ENCODE measurements around the gene COPS9.

Gene COPS9

DNA sequence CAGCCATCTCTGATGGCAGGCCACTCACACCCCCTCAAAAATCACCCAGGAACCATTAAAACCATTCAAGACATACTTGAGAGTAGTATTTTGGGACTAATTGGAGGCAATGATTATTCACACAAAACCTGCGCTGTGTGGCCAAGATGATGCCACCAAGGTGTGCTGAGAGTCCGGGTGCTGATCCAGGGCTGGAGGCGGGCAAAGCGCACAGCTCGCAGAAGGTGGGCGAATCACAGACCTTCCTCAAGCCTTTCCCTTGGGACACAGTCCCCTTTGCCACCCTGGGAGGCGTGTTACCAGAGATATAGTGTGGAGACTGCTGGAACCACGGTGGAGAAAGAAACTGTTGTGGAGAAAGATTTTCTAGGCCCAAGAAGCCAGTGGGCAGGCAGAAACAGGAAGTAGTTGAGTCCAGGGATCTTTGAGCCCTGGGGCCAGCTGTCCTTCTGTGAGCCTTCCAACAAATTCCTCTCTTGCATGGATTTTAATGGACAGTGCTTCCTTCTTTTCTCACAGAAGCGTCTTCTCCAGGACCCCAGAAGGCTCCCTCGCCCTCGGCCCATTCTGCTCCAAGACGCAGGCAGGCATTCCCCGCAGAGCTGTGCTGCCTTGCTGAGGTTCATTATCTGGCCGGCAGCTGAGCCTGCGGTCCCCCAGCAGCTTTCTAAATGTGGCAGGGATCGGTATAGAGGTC is 8.0 kb downstream of the COPS9 start:
- no peak overlapping the region for H3K27ac Mint-ChIP-seq
- H3K27me3 Mint-ChIP-seq = no peaks in the 10 kb centered on the region
- no peaks in the 10 kb centered on the region for H3K9me3 Mint-ChIP-seq
- no peak for DNase-seq
- no peak for ATAC-seq
- H3K36me3 Mint-ChIP-seq (ENCODE audit: low read depth) = peaks cover 38% of the 10 kb centered on the region
- H3K4me3 Mint-ChIP-seq = no peak overlapping the region
- no peaks in the 10 kb centered on the region for H3K4me1 Mint-ChIP-seq

DNA sequence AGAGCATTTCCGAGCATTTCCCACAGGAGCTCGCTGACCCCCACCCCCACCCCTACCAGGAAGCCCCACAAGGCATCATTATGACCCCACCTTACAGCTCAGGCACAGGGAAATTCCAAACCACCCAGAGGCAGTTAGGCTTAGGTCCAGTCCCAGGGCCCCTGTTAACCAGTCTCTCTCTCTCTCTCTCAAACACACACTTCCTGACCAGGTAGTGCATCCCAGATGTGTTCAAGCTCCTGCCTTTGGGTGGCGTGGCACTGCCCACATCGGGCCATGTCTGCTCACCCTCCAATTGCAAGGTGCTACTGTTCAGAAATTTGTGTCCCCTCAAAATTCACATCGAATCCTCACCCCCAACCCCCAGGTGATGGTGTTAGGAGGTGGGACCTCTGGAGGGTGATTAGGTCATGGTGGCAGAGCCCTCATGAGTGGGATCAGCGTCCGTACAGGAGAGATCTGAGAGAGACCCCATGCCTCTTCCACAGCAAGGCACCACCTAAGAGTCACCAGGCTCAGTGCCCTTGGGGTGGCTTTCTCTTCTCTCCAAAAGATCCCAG is 8.8 kb downstream of the COPS9 start:
- DNase-seq = no peak

GRCh38 chr2:240126731-240127130 is 9.4 kb downstream of the COPS9 start:
- Mint-ChIP-seq H3K36me3 (ENCODE audit: low read depth) (peaks cover 30% of the 10 kb centered on the region), H3K9me3 (no peaks in the 10 kb centered on the region), H3K27me3 (no peaks in the 10 kb centered on the region), H3K4me1 (peaks cover 2% of the 10 kb centered on the region), H3K4me3 (no peak overlapping the region), H3K27ac (no peak overlapping the region)
- ATAC-seq = no peak
- no peak for DNase-seq

More for the DNA sequence above, 8.8 kb downstream of the COPS9 start:
- Mint-ChIP-seq H3K27me3 (no peaks in the 10 kb centered on the region), H3K9me3 (no peaks in the 10 kb centered on the region), H3K36me3 (ENCODE audit: low read depth) (peaks cover 34% of the 10 kb centered on the region), H3K4me1 (peaks cover 2% of the 10 kb centered on the region), H3K27ac (no peak overlapping the region), H3K4me3 (no peak overlapping the region)
- no peak for ATAC-seq

DNA sequence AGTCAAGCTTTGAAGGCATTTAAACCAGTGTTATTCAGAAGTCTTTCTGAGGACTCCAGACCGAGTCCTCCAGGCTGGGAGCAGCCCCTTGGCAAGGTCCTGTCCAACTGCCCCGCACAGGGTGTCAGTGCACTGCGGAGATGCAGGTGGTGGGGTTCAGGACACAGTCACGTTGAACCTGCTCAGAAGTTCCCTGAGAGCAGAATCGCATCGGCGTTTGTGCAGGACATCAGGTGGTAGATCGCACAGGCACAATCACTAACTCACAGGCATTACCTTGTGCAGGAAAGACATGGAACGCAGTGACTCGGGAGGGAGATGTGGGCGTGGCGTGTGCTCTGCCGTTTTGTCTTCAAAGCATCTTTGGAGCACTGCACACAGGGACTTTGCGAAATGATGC is 10.4 kb downstream of the COPS9 start:
- no peaks in the 10 kb centered on the region for H3K9me3 Mint-ChIP-seq
- no peak overlapping the region for H3K4me3 Mint-ChIP-seq
- H3K4me1 Mint-ChIP-seq = peaks cover 12% of the 10 kb centered on the region
- DNase-seq = no peak
- ATAC-seq = no peak
- no peak overlapping the region for H3K27ac Mint-ChIP-seq
- no peaks in the 10 kb centered on the region for H3K27me3 Mint-ChIP-seq
- peaks cover 21% of the 10 kb centered on the region for H3K36me3 Mint-ChIP-seq (ENCODE audit: low read depth)

DNA sequence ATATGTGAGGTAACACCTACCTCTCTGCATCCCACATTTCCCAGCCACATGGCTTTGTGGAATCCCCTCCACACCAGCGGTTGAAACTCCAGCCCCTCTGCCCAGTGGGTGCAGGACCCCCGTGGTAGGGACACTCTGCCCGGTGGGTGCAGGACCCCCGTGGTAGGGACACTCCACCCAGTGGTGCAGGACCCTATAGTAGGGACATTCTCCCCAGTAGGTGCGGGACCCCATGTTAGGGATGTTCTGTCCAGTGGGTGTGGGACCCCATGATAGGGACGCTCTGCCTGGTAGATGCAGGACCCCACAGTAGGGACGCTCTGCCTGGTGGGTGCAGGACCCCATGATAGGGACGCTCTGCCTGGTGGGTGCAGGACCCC is 11.5 kb downstream of the COPS9 start:
- H3K9me3 Mint-ChIP-seq = no peaks in the 10 kb centered on the region
- no peak overlapping the region for H3K27ac Mint-ChIP-seq
- peaks cover 13% of the 10 kb centered on the region for H3K4me1 Mint-ChIP-seq
- DNase-seq (no peak), ATAC-seq (no peak)
- H3K27me3 Mint-ChIP-seq = no peaks in the 10 kb centered on the region
- no peak overlapping the region for H3K4me3 Mint-ChIP-seq
- peaks cover 11% of the 10 kb centered on the region for H3K36me3 Mint-ChIP-seq (ENCODE audit: low read depth)

GRCh38 chr2:240123821-240124650 is 12.1 kb downstream of the COPS9 start:
- no peaks in the 10 kb centered on the region for H3K27me3 Mint-ChIP-seq
- no peaks in the 10 kb centered on the region for H3K9me3 Mint-ChIP-seq
- H3K4me1 Mint-ChIP-seq = peaks cover 13% of the 10 kb centered on the region
- no peak for DNase-seq
- H3K27ac Mint-ChIP-seq = no peak overlapping the region
- H3K4me3 Mint-ChIP-seq = no peak overlapping the region
- peaks cover 11% of the 10 kb centered on the region for H3K36me3 Mint-ChIP-seq (ENCODE audit: low read depth)
- no peak for ATAC-seq

GRCh38 chr2:240121675-240122074 is 14.4 kb downstream of the COPS9 start:
- no peak for DNase-seq
- Mint-ChIP-seq H3K27ac (no peak overlapping the region), H3K4me3 (no peak overlapping the region), H3K4me1 (peaks cover 13% of the 10 kb centered on the region), H3K36me3 (ENCODE audit: low read depth) (peaks cover 3% of the 10 kb centered on the region), H3K9me3 (no peaks in the 10 kb centered on the region), H3K27me3 (no peaks in the 10 kb centered on the region)
- no peak for ATAC-seq

DNA sequence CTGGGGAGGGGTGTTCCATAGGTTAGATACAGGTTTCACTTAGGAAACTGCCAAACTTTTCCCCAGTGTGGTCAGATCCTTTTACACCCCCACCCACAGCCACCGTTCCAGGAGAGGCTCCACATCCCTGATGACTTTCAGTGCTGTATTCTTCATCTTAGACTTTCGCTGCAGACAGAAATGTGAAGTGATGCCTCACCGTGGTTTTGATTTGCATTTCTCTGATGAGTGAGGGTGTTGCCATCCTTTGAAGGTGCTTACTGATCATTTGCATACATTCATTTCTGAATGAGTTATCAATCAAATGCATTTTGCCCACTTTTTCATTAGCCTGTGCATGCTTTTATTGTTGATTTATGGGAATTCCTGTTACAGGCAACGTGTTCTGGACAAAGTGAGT is 14.9 kb downstream of the COPS9 start:
- H3K4me1 Mint-ChIP-seq = peaks cover 13% of the 10 kb centered on the region
- no peaks in the 10 kb centered on the region for H3K9me3 Mint-ChIP-seq
- ATAC-seq (peak; percentile 89), DNase-seq (no peak)
- H3K36me3 Mint-ChIP-seq (ENCODE audit: low read depth) = peaks cover 3% of the 10 kb centered on the region
- no peak overlapping the region for H3K4me3 Mint-ChIP-seq
- no peaks in the 10 kb centered on the region for H3K27me3 Mint-ChIP-seq
- H3K27ac Mint-ChIP-seq = no peak overlapping the region

DNA sequence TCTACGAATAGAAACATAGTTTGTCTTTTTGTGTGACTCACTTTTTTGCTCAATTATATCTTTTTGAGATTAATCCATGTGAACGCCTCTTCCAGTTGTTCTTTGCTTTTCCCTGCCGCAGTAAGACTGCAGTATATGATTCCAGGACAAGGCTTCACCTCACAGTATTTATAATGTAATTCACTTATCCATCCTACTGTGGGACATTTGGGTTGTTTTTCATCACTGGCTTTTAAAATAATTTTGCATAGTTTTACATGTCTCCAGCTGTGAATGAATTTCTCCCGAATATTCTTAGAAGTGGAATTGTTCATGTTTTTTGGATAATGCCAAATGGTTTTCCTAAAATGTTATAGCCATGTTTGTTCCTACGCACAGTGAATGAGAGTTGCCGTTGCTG is 21.9 kb downstream of the COPS9 start:
- H3K9me3 Mint-ChIP-seq = no peaks in the 10 kb centered on the region
- no peak overlapping the region for H3K4me3 Mint-ChIP-seq
- H3K36me3 Mint-ChIP-seq (ENCODE audit: low read depth) = no peaks in the 10 kb centered on the region
- H3K27me3 Mint-ChIP-seq = peaks cover 15% of the 10 kb centered on the region
- no peaks in the 10 kb centered on the region for H3K4me1 Mint-ChIP-seq
- no peak overlapping the region for H3K27ac Mint-ChIP-seq
- DNase-seq = no peak
- no peak for ATAC-seq

GRCh38 chr2:240112914-240113690 is 23.0 kb downstream of the COPS9 start:
- Mint-ChIP-seq H3K36me3 (ENCODE audit: low read depth) (no peaks in the 10 kb centered on the region), H3K27ac (no peak overlapping the region), H3K4me1 (no peaks in the 10 kb centered on the region), H3K4me3 (no peak overlapping the region), H3K27me3 (peaks cover 15% of the 10 kb centered on the region), H3K9me3 (no peaks in the 10 kb centered on the region)
- no peak for ATAC-seq
- DNase-seq = no peak

DNA sequence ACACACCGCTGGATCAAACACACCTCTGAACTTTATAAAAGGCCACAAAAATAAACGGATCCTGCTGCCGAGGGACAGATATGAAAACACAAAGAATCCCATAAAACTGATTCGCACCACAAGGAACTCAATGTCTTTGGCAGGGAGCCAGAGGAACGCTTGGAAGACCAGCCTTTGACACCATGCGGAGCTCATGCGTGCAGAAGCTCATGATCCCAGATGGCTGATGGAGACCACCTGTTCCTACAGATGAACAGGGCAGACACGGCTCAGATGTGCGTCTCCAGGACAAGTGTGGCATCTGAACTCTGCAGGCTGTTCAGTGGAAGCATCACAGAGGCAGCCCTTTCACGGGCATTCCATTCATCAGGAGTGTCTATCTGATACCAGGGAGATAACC is 24.9 kb downstream of the COPS9 start:
- no peak overlapping the region for H3K27ac Mint-ChIP-seq
- H3K36me3 Mint-ChIP-seq (ENCODE audit: low read depth) = no peaks in the 10 kb centered on the region
- no peaks in the 10 kb centered on the region for H3K4me1 Mint-ChIP-seq
- H3K27me3 Mint-ChIP-seq = peaks cover 15% of the 10 kb centered on the region
- H3K4me3 Mint-ChIP-seq = no peak overlapping the region
- no peak for ATAC-seq
- DNase-seq = no peak
- H3K9me3 Mint-ChIP-seq = no peaks in the 10 kb centered on the region

GRCh38 chr2:240109386-240109785 is 26.7 kb downstream of the COPS9 start:
- no peaks in the 10 kb centered on the region for H3K9me3 Mint-ChIP-seq
- no peaks in the 10 kb centered on the region for H3K36me3 Mint-ChIP-seq (ENCODE audit: low read depth)
- H3K27ac Mint-ChIP-seq = no peak overlapping the region
- ATAC-seq = peak; percentile 21
- no peaks in the 10 kb centered on the region for H3K4me1 Mint-ChIP-seq
- H3K4me3 Mint-ChIP-seq = no peak overlapping the region
- peaks cover 13% of the 10 kb centered on the region for H3K27me3 Mint-ChIP-seq
- no peak for DNase-seq

GRCh38 chr2:240107477-240107796 is 28.7 kb downstream of the COPS9 start:
- H3K4me1 Mint-ChIP-seq = no peaks in the 10 kb centered on the region
- H3K27me3 Mint-ChIP-seq = peaks cover 13% of the 10 kb centered on the region
- no peak overlapping the region for H3K27ac Mint-ChIP-seq
- no peaks in the 10 kb centered on the region for H3K36me3 Mint-ChIP-seq (ENCODE audit: low read depth)
- no peaks in the 10 kb centered on the region for H3K9me3 Mint-ChIP-seq
- no peak overlapping the region for H3K4me3 Mint-ChIP-seq
- DNase-seq (no peak), ATAC-seq (no peak)

GRCh38 chr2:240106765-240107476 is 29.2 kb downstream of the COPS9 start:
- H3K4me3 Mint-ChIP-seq = no peak overlapping the region
- H3K36me3 Mint-ChIP-seq (ENCODE audit: low read depth) = no peaks in the 10 kb centered on the region
- ATAC-seq (no peak), DNase-seq (no peak)
- no peaks in the 10 kb centered on the region for H3K9me3 Mint-ChIP-seq
- H3K4me1 Mint-ChIP-seq = no peaks in the 10 kb centered on the region
- no peak overlapping the region for H3K27ac Mint-ChIP-seq
- H3K27me3 Mint-ChIP-seq = peaks cover 11% of the 10 kb centered on the region
